CD14-positive monocyte (primary cell): ENCODE data around the gene SGCA. TPM values are rescaled to one million over a fixed set of nuclear protein-coding genes. Genes with fewer than 3 reads are reported as not detected.
A peak's percentile ranks its signal among the peaks of the same experiment; 100 is the strongest.

Source experiments
- DNase-seq, 3 donors: peaks; one replicate each; pipeline ENCODE4 v3.0.0-alpha.2; 2011 to 2022
- H2AFZ ChIP-seq: 2 replicates; pipeline ENCODE4 v1.6.0; 2012; ENCODE audit warnings: mild to moderate bottlenecking, low read depth, low read length, inconsistent platforms; ENCODE audit not compliant: insufficient read depth, poor library complexity, severe bottlenecking
- H3K27ac ChIP-seq, 2 donors: 1 replicate in 1 of 2; 2 replicates in 1 of 2; pipeline ENCODE4 v1.5.1; 2012 to 2013; ENCODE audit warnings: low read length in 2 of 2, control low read depth in 1 of 2, inconsistent platforms in 1 of 2, low read depth in 1 of 2, mild to moderate bottlenecking in 1 of 2
- H3K27me3 ChIP-seq, 2 donors: one replicate each; pipeline versions ENCODE4 v1.6.0 to v1.6.1; 2011 to 2013; ENCODE audit warnings: low read length in 2 of 2; ENCODE audit not compliant: control insufficient read depth in 2 of 2, insufficient read depth in 2 of 2
- H3K36me3 ChIP-seq, 2 donors: replicated peaks in 1 of 2; 1 replicate in 1 of 2; 2 replicates in 1 of 2; pipeline versions ENCODE4 v1.5.1 to v1.6.1; 2012 to 2013; ENCODE audit warnings: low read length in 2 of 2, control low read depth in 1 of 2, inconsistent platforms in 1 of 2, mild to moderate bottlenecking in 1 of 2; ENCODE audit not compliant: insufficient read depth in 2 of 2, control insufficient read depth in 1 of 2
- H3K4me1 ChIP-seq, 2 donors: 1 replicate in 1 of 2; 2 replicates in 1 of 2; pipeline versions ENCODE4 v1.5.1 to v1.6.1; 2012 to 2013; ENCODE audit warnings: low read length in 2 of 2, control low read depth in 1 of 2, inconsistent platforms in 1 of 2, mild to moderate bottlenecking in 1 of 2, moderate library complexity in 1 of 2; ENCODE audit not compliant: insufficient read depth in 2 of 2, control insufficient read depth in 1 of 2
- H3K4me2 ChIP-seq: replicated peaks from 2 replicates; pipeline ENCODE3; 2012; ENCODE audit warnings: low read length, moderate library complexity, mild to moderate bottlenecking; ENCODE audit not compliant: poor library complexity, severe bottlenecking; ENCODE audit errors: extremely low read depth
- H3K4me3 ChIP-seq, 3 experiments: fragments of 200-600 bp in 1 of 3; sonication (generic) in 1 of 3; replicated peaks in 1 of 3; 1 replicate in 2 of 3; 2 replicates in 1 of 3; pipeline ENCODE4 v1.5.1; 2011 to 2013; ENCODE audit warnings: low read length in 3 of 3, mild to moderate bottlenecking in 3 of 3, control low read depth in 2 of 3, low read depth in 2 of 3, inconsistent platforms in 1 of 3, moderate library complexity in 1 of 3
- H3K79me2 ChIP-seq: 2 replicates; pipeline ENCODE4 v1.6.0; 2012; ENCODE audit warnings: mild to moderate bottlenecking, control low read depth, inconsistent platforms, low read length, moderate library complexity; ENCODE audit not compliant: insufficient read depth
- H3K9ac ChIP-seq: 2 replicates; pipeline ENCODE4 v1.6.0; 2017; ENCODE audit warnings: low read length, mild to moderate bottlenecking; ENCODE audit not compliant: insufficient read depth, poor library complexity, severe bottlenecking
- H3K9me3 ChIP-seq, 2 donors: replicated peaks in 1 of 2; 1 replicate in 1 of 2; 2 replicates in 1 of 2; pipeline versions ENCODE4 v1.5.1 to v1.6.1; 2012 to 2013; ENCODE audit warnings: low read length in 2 of 2, control low read depth in 1 of 2; ENCODE audit not compliant: control insufficient read depth in 1 of 2, insufficient read depth in 1 of 2
- H4K20me1 ChIP-seq: 2 replicates; pipeline ENCODE4 v1.6.0; 2012; ENCODE audit warnings: mild to moderate bottlenecking, low read length, control low read depth, moderate library complexity; ENCODE audit not compliant: insufficient read depth
- H3K27ac Mint-ChIP-seq, 7 donors: one replicate each; pipeline ENCODE4 v1.8.0; 2020; ENCODE audit warnings: mild to moderate bottlenecking in 7 of 7, mixed read lengths in 7 of 7, moderate library complexity in 6 of 7, inconsistent platforms in 2 of 7
- H3K27me3 Mint-ChIP-seq, 3 donors: one replicate each; pipeline ENCODE4 v1.8.0; 2021 to 2022; ENCODE audit warnings: low read depth in 3 of 3, mild to moderate bottlenecking in 3 of 3, mixed read lengths in 3 of 3, moderate library complexity in 3 of 3, inconsistent platforms in 1 of 3
- H3K36me3 Mint-ChIP-seq, 2 donors: one replicate each; pipeline ENCODE4 v1.8.0; 2020; ENCODE audit warnings: mixed read lengths in 2 of 2, inconsistent platforms in 1 of 2, mild to moderate bottlenecking in 1 of 2
- H3K4me1 Mint-ChIP-seq: one replicate; pipeline ENCODE4 v1.8.0; 2020; ENCODE audit warnings: mild to moderate bottlenecking, mixed read lengths
- H3K4me3 Mint-ChIP-seq, 2 donors: one replicate each; pipeline ENCODE4 v1.8.0; 2020; ENCODE audit warnings: mild to moderate bottlenecking in 2 of 2, mixed read lengths in 2 of 2, moderate library complexity in 1 of 2
- H3K9me3 Mint-ChIP-seq, 7 donors: one replicate each; pipeline ENCODE4 v1.8.0; 2020 to 2022; ENCODE audit warnings: mixed read lengths in 7 of 7, mild to moderate bottlenecking in 6 of 7, moderate library complexity in 6 of 7, inconsistent platforms in 2 of 7
- WGBS: methylation state at CpG from one replicate; pipeline ENCODE4 v1.1.5; 2013; ENCODE audit warnings: missing lambda C conversion rate; ENCODE audit not compliant: insufficient coverage; 5-methylcytosine and 5-hydroxymethylcytosine counted together
- intact Hi-C, 2 donors: fragments of 100-400 bp; cut with micrococcal nuclease; formaldehyde crosslinking; loops; one replicate each; pipeline versions ENCODE4 v1.15.0 to v1.15.1; 2023
- polyA plus RNA-seq, 3 donors: library from polyadenylated mRNA; depleted of rRNA in 1 of 3; unstranded in 2 of 3; stranded (reverse) in 1 of 3; fragments of 300-500 nt in 2 of 3; fragments of >200 nt in 1 of 3; fragmentation: Illumina TruSeq in 2 of 3; gene quantifications; 1 replicate in 2 of 3; 2 replicates in 1 of 3; pipeline ENCODE4 v1.2.3, GENCODE V29; 2012 to 2021
- TF ChIP-seq, protein P1 (sequence below): fragments of 200-600 bp; IDR thresholded peaks from one replicate; pipeline ENCODE4 v1.8.0; 2022; ENCODE audit warnings: antibody characterized with exemption, mild to moderate bottlenecking

SGCA gene
- polyA plus RNA-seq, 3 donors: 0.27 to 0.89 (median 0.53) TPM

DNA sequence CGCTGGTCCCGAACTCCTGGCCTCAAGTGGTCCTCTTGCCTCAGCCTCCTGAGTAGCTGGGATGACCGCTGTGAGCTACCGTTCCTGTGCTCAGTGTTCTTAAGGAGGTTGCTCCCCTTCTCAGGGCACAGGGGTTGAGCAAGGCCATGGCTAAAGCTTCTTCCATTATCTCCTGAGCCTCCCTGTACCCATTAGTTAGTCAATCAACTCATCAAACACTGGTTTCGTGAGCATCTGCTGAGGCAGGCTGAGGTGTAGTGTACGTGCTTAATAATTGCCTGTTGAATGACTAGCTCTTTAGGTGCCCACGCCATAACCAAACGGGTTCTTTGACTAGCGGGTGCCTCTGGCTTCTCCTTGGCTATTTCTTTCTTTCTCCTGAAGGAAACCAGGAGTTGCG, 11.7 kb downstream of the SGCA start:
- H3K9me3 Mint-ChIP-seq: peaks cover 0 to 2% (median 0%) of the 10 kb centered on the region in 7 donors
- Histone ChIP-seq H3K27ac (no peak overlapping the region), H3K79me2 (no peaks in the 10 kb centered on the region), H3K4me2 (no peak overlapping the region), H3K4me3 (no peak overlapping the region), H3K27me3 (no peaks in the 10 kb centered on the region), H2AFZ (no peak overlapping the region), H3K4me1 (peaks cover 8 to 23% of the 10 kb centered on the region in 2 donors), H3K9ac (no peak overlapping the region), H3K36me3 (no peaks in the 10 kb centered on the region), H3K9me3 (no peaks in the 10 kb centered on the region), H4K20me1 (no peaks in the 10 kb centered on the region)
- peaks cover 0 to 2% of the 10 kb centered on the region in 2 donors for H3K36me3 Mint-ChIP-seq
- H3K27ac Mint-ChIP-seq: no peak overlapping the region
- no peak overlapping the region for H3K4me3 Mint-ChIP-seq
- intact Hi-C loops: no loop called here
- 97% methylated on average over 7 of the region's 10 CpGs for WGBS
- H3K27me3 Mint-ChIP-seq: peaks cover 9 to 17% (median 14%) of the 10 kb centered on the region in 3 donors
- TF ChIP-seq, protein P1, sequence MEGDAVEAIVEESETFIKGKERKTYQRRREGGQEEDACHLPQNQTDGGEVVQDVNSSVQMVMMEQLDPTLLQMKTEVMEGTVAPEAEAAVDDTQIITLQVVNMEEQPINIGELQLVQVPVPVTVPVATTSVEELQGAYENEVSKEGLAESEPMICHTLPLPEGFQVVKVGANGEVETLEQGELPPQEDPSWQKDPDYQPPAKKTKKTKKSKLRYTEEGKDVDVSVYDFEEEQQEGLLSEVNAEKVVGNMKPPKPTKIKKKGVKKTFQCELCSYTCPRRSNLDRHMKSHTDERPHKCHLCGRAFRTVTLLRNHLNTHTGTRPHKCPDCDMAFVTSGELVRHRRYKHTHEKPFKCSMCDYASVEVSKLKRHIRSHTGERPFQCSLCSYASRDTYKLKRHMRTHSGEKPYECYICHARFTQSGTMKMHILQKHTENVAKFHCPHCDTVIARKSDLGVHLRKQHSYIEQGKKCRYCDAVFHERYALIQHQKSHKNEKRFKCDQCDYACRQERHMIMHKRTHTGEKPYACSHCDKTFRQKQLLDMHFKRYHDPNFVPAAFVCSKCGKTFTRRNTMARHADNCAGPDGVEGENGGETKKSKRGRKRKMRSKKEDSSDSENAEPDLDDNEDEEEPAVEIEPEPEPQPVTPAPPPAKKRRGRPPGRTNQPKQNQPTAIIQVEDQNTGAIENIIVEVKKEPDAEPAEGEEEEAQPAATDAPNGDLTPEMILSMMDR: no peak
- H3K4me1 Mint-ChIP-seq: peaks cover 19% of the 10 kb centered on the region
- DNase-seq: no peak

DNA sequence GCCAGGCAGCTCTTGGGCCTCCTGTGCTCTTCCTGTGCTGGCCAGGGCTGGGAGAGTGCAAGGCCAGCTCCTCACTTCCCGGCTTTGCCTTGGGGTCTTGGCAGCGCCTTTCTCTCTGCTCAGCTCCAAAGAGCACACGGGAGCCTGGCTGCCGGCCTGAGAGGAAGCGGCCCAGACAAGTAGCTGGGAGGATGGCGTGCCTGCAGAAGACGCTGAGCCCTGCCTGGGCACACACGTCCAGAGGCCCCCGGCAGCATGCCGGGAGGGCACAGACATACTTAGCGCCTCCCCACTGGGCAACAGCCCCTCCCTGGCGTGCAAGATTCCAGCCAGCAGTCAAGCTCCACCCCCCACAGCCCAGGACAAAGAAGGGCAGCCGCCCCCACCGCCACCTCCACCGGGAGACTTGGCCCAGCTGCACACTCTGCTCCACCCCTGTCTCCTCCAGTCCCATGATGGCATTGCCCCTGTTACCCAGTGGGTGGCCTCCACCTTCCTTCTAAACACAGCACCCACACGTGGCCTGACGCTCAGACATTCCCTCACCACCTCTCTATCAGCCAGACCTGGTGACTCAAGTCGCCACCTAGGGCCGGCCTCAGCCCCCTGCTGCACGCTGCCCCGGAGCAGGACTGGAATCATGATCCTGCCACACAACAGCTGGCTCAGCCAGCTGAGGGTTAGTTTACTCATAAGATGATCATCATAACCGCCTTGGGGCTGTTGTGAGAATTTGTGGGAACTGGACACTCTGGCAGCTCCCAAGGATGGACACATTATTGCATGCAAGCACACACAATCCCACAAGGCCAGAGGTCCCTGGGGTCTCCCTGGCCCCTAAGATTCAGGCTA, 12.4 kb downstream of the SGCA start:
- Histone ChIP-seq H3K4me1 (peaks cover 13 to 30% of the 10 kb centered on the region in 2 donors), H3K27ac (no peak overlapping the region), H3K4me3 (peak overlapping the region in 1 of 3 experiments; percentile 48), H3K79me2 (no peaks in the 10 kb centered on the region), H4K20me1 (no peaks in the 10 kb centered on the region), H3K9ac (no peak overlapping the region), H3K27me3 (no peaks in the 10 kb centered on the region), H3K9me3 (no peaks in the 10 kb centered on the region), H3K36me3 (no peaks in the 10 kb centered on the region), H2AFZ (peak overlapping the region; percentile 69), H3K4me2 (peak overlapping the region; percentile 57)
- DNase-seq: peak; percentile 55 to 69 (median 67)
- peak overlapping the region in 2 of 7 donors; percentile 57 to 86 for H3K27ac Mint-ChIP-seq
- peak overlapping the region; percentile 68 to 88 for H3K4me3 Mint-ChIP-seq
- peaks cover 25% of the 10 kb centered on the region for H3K4me1 Mint-ChIP-seq
- intact Hi-C loops: no loop called here
- TF ChIP-seq, protein P1: peak; percentile 43
- 18% methylated on average over 14 of the region's 22 CpGs for WGBS
- peaks cover 0 to 2% of the 10 kb centered on the region in 2 donors for H3K36me3 Mint-ChIP-seq
- H3K27me3 Mint-ChIP-seq: peaks cover 11 to 15% (median 14%) of the 10 kb centered on the region in 3 donors
- peaks cover 0 to 2% (median 0%) of the 10 kb centered on the region in 7 donors for H3K9me3 Mint-ChIP-seq
